Measurements from ENCODE around the gene MOCS1. TPM values are rescaled to one million over a fixed set of nuclear protein-coding genes. Genes with fewer than 3 reads are reported as not detected.

MOCS1 gene
- polyA plus RNA-seq, 5 donors: 20.3 to 27.7 (median 23.4) TPM

- no peak for DNase-seq
Observed at GRCh38 chr6:39904946-39905639, 29.2 kb downstream of the MOCS1 start.

- no peak for DNase-seq
Observed at GRCh38 chr6:39903656-39904055, 30.6 kb downstream of the MOCS1 start.

GRCh38 chr6:39902786-39903465 is 31.3 kb downstream of the MOCS1 start:
- DNase-seq: no peak

DNA sequence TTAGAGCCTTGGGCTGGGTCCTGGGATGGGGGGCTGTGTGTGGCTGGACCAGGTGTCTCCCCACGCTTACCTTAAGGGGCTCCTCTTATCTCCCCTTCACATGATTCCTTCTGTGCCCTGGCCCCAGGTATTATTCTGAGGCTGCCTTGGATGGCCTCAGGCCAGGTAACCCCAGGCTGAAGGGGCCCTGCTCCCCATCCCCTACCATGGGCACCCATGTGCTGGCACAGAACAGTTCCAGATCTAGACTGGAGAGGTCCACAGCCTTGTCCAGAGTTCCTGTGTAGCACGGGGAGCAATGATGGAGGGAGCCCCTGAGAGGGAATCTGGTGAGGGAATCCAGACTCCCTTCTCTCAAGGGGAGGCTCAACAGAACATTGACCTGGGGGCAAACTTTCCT is 32.1 kb downstream of the MOCS1 start:
- DNase-seq: no peak

GRCh38 chr6:39901670-39902069 is 32.6 kb downstream of the MOCS1 start:
- no peak for DNase-seq

DNA sequence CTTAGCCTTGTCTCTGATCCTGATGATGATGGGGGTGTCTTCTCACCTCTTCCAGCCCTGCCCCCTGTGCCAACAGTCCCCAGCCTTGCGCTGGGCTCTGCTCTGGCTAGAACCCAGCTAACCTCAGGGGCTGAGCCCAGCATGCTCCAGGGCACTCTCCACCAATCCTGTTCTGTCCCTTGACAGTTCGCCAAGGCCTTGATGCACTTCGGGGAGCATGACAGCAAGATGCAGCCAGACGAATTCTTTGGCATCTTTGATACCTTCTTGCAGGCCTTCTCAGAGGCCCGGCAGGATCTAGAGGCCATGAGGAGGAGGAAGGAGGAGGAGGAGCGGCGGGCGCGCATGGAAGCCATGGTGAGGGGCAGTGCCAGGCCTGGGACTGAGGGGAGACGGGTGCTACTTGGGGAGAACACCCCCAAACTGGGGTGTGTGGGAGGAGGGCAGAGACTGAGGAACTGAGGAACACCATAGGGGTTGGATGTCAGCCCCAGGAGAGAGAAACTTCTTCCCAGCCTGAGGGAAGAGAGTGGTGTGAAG is 33.1 kb downstream of the MOCS1 start:
- DNase-seq: no peak

DNA sequence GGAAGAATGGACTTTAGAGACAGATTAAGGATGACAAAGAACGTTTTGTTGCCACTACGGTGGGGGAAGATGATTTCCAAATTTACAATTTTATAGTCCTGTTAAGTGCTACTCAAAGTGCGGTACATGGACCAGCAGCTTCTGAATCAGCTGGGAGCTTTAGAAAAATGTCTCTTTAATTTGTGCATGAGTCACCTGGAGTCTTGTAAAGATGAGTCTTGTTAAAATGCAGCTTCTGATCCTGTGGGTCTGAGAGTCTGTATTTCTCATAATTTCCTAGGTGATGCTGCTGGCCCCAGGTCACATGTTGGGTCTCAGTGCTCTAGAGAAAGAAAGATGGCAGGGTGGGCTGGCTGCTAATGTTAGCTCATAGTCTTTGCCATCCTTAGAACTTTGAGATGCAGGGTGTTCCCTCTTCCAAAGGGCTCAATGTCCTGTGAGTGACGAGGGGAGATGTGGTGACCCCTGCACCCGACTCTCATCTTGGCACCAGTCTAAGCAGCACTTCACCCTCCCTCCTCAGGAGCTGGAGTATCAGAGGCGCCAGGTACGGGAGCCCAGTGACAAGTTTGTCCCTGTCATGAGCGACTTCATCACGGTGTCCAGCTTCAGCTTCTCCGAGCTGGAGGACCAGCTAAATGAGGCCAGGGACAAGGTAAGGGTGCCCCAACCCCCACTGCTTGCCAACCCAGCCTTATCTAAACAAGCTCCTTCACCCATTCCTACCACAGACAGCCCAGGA is 34.5 kb downstream of the MOCS1 start:
- no peak for DNase-seq

GRCh38 chr6:39898625-39899024 is 35.6 kb downstream of the MOCS1 start:
- DNase-seq: no peak

DNA sequence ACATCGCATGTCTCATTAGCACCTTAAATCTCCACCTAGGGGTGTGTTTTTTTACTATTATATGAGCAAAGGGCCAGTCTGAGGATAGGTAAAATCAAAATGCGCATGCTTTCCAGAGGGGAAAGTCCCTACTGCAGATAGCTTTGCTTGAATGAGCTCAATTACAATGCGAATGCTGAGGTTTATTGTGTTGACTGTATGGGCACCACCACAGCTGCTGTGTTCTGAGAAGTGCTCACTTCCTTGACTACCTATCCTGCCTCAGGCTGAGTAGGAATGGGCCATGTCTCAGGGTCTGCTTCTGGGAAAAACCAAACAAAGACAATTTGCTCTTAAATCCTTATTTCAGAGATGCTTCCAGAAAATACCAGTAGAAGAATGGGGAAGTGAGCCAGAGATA is 36.6 kb downstream of the MOCS1 start:
- no peak for DNase-seq

DNA sequence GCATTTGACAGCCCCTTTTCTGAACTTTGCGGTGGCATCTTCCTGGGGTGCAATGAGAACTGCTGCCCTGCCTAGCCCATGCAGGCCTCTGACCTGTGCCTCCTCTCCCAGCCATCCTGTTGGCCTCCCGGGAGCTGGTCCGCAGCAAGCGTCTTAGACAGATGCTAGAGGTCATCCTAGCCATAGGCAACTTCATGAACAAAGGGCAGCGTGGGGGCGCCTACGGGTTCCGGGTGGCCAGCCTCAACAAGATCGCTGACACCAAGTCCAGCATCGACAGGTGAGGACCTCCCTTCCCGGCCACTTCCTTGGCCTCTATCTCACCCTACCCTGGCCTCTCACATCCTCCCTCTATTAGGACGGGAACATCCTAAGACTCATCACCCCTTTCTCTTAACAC is 37.6 kb downstream of the MOCS1 start:
- DNase-seq: no peak

DNA sequence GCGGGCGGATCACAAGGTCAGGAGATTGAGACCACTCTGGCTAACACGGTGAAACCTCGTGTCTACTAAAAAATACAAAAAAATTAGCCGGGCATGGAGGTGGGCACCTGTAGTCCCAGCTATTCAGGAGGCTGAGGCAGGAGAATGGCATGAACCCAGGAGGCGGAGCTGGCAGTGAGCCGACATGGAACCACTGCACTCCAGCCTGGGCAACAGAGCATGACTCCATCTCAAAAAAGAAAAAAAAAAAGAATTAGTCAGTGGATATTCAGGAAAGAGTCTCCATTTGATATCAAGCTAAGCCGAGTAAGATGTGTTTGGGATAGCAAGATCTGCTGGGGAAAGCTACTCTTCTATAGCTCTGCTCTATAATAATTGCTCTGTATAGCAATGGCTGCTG is 41.0 kb downstream of the MOCS1 start:
- no peak for DNase-seq

DNA sequence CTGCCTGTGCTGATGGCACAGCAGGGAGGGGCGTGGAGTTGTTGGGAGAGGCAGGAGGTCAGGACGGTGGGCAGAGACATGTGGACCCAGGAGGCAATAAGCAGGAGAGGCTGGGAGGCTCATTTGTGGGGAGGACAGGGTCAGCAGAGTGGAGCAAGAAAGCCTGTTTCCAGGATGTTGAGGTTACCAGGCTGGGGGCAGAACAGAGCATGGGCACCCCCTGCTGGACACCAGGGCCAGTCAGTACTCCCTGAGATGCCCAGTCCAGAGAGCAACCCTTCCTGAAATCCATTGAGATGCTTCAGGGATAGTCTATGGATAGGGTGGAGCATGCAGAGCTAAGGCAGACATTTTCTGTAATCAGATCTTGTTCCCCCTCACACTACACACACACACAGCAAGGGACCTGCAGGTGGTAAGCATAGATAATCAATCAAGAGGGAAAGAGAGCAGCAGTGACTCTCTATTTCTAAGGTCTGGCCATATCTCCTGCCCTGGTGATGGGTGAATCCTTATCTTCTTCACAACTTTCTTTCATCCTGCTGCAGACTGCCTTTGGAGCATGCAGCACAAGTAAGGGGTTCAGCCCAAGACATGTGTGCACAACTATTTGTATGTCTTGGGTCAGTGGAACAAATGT is 41.7 kb downstream of the MOCS1 start:
- DNase-seq: peak; percentile 26 to 54

GRCh38 chr6:39891976-39892375 is 42.3 kb downstream of the MOCS1 start:
- DNase-seq: no peak

DNA sequence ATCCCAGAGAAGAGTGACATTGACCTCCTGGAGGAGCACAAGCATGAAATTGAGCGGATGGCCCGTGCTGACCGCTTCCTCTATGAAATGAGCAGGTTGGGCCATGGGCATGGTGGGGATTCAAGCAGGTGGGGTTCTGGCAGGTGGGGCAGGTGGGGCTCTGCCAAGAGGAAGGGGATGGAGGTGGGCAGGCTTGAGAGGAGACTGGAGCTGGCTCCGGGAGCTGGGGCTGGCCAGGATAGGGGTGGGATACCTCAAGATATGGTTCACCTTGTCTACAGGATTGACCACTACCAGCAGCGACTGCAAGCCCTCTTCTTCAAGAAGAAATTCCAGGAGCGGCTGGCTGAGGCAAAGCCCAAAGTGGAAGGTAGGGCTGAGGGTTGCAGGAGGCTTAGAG is 42.9 kb downstream of the MOCS1 start:
- DNase-seq: no peak

- no peak for DNase-seq
Observed at GRCh38 chr6:39889229-39889628, 45.0 kb downstream of the MOCS1 start.

- peak; percentile 36 to 55 for DNase-seq
Observed at GRCh38 chr6:39887692-39888450, 46.4 kb downstream of the MOCS1 start.

- no peak for DNase-seq
Observed at GRCh38 chr6:39886871-39887270, 47.4 kb downstream of the MOCS1 start.

- no peak for DNase-seq
Observed at GRCh38 chr6:39885691-39886090, 48.6 kb downstream of the MOCS1 start.

GRCh38 chr6:39884696-39885095 is 49.6 kb downstream of the MOCS1 start:
- DNase-seq: no peak

- DNase-seq: peak; percentile 34 to 44
Observed at GRCh38 chr6:39882531-39882899, 51.7 kb downstream of the MOCS1 start.

- peak in 1 of 2 donors; percentile 10 for DNase-seq
Observed at GRCh38 chr6:39881851-39882530, 52.3 kb downstream of the MOCS1 start.

Measured in right lung (tissue), 5 donors.